GM21619 (cell line): ENCODE results near the gene CD163L1.

Experiments used
- ATAC-seq: cut with Tn5 transposase; IDR thresholded peaks from one replicate; pipeline ENCODE4 v1.9.1; 2021; ENCODE audit not compliant: unreplicated experiment

The CD163L1 gene

DNA sequence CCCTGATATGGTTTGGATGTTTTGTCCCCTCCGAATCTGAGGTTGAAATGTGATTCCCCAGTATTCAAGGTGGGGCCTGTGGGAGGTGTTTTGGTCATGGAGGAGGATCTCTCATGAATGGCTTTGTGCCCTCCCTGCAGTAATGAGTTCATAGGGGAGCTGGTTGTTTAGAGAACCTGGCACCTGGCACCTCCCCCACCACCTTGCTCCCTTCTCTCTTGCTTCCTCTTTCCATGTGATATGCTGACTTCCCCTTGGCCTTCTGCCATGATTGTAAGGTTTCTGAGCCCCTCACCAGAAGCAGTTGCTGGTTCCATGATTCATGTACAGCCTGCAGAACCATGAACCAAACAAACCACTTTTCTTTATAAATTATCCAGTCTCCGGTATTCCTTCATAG lies 32.6 kb downstream of the CD163L1 start:
- no peak for ATAC-seq

DNA sequence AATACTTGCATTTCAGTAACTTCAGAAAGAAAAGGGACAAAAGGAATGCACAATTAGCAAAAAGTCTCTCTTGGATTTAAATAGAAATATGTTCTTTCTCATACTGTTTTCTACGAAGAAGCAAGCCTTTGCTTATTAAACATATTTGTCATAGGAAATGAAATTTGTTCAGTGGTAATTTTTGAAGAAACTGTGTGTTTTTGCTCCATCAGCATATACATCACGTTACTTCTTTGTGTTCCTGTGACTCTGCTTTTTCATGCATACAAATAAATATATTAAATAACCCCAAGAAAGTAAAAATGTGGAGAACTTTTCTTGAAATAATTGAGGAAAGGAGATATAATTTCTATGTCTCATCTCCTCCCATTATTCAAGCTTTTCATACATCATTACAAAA lies 39.7 kb downstream of the CD163L1 start:
- ATAC-seq = no peak

- ATAC-seq = no peak
These were observed 40.5 kb downstream of the CD163L1 start for GRCh38 chr12:7403466-7403865.

GRCh38 chr12:7399089-7399488 lies 44.9 kb downstream of the CD163L1 start:
- ATAC-seq = no peak

DNA sequence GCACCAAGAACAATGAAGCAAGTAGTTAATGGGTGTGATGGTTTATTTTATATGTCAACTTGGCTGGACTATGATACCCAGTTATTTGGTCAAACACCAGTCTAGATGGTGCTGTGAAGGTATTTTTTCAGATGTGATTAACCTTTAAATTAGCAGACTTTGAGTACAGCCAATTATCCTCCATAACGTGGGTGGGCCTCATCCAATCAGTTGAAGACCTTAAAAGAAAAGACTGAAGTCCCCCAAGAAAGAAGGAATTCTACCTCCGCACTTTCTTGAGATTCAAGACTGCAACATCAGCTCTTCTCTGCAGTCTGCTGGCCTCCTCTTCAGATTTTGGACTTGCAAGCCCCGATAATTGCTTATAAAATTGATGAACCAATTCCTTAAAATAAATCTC lies 47.5 kb downstream of the CD163L1 start:
- ATAC-seq = no peak

- no peak for ATAC-seq
These were observed 48.0 kb downstream of the CD163L1 start for GRCh38 chr12:7395950-7396349.

- ATAC-seq = no peak
These were observed 56.7 kb downstream of the CD163L1 start for GRCh38 chr12:7387289-7387688.

GRCh38 chr12:7383157-7383556 lies 60.8 kb downstream of the CD163L1 start:
- no peak for ATAC-seq

DNA sequence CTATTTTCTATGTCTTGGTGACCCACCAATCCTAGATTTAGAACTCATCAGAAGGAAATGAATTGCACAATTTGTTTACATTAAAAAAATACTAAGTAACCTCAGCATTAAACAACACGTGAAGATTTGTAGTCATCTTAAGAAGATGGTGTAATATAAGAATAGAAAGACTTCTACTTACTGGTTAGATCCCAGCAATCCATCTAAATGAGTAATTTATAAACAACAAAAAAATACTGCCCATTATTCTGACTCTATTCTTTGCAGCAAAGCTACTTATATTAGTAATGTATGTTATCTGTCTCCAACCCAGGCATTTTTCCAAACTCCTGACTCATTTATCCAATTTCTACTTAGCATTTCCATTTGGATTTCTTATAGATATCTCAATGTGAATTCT lies 67.8 kb downstream of the CD163L1 start:
- no peak for ATAC-seq

DNA sequence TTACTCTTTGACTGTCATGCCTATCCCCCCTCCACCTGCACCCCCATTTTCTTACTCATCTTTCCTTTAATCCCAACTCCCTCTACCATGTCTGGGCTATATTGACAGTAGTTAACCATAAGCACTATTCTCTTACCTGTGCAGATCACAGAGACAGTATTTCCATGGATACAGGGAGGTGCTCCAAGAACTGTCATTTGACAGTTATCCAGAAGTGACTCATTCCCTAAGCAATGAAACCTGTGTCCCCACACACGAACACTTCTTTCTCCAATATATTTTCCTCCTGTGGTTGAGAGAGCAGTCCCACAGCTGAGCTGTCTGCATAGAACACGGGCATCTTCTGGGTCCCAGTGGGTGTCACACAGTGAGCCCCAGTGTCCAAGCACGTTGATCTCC lies 68.8 kb downstream of the CD163L1 start:
- no peak for ATAC-seq

DNA sequence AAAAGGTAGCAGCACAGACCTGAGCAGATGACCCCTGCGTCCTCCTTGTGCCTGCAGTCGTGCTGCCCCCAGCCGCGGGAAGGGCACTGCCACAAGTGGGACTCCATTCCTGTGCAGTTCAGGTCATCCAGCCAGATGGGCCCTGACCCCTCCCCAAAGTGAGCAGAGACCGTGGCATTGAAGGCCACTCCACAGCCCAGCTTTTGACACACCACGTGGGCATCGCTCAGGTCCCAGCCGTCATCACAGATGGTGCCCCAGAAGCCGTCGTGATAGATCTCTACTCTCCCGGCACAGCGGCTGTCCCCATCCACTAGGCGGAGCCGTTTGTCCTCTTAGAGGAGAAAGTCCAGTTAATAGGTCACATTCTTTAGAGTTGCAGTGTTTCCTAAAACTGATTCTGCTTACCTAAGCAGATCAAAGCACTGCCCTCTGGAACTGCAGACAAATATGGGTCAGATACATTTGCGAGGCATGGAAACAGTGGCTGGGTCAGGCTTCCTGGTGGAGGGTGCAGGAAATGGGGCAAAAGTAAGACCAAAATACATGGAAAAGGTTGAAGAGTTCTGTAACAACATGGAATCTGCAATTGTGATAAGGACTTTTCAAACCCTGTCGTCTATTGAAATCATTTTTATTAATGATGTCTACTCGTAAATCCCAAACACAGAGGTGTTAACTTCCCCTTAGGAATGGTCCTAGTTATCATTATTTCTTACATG lies 69.4 kb downstream of the CD163L1 start:
- ATAC-seq = no peak

DNA sequence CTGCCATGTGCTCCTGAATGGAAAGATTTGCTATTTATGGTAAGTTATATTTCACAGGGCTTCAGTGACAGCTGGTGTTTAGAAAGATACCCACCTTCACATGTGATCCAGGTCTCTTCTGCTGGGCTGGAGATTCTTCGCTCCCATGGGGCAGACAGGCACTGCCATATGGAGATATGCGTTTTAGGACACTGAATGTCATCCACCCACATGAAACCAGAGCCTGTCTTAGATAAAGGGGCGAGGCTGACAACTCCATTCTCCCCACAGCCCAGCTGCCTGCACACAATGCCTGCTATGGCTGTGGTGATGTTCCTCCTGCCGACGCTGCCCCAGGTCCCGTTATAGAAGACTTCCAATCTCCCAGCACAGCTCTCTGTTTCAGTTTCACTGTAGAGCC lies 70.7 kb downstream of the CD163L1 start:
- no peak for ATAC-seq

DNA sequence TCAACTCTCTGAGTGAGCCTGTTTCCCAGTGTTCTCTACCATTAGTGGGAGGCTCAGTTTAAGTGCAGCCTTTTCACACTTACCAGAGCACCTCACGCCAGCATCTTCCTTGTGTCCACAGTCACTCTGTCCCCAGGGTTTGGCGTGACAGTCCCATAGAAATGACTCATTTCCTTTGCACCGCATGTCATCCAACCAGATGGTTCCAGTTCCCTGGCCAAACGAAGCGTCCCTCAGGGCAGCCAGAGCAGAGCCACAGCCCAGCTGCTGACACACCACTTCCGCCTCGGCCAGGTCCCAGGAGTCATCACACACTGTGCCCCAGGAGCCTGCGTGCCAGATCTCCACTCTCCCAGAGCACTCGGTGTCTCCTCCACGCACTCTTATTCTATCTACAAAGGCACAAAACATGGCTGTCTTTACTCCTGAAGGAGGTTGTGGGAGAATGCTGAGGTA lies 74.7 kb downstream of the CD163L1 start:
- ATAC-seq = no peak

DNA sequence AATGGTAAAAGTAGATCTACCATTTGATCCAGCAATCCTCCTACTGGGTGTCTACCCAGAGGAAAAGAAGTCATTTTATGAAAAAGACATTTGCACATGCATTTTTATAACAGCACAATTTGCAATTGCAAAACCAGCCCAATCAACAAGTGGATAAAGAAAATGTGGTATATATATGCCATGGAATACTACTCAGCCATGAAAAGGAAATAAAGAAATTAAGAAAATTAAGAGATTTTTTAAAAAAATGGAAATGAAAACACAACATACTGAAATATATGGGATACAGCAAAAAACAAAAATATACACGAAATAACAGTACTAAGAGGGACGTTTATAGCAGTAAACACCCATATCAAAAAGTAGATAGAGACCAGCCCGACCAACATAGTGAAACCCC lies 81.2 kb downstream of the CD163L1 start:
- no peak for ATAC-seq

DNA sequence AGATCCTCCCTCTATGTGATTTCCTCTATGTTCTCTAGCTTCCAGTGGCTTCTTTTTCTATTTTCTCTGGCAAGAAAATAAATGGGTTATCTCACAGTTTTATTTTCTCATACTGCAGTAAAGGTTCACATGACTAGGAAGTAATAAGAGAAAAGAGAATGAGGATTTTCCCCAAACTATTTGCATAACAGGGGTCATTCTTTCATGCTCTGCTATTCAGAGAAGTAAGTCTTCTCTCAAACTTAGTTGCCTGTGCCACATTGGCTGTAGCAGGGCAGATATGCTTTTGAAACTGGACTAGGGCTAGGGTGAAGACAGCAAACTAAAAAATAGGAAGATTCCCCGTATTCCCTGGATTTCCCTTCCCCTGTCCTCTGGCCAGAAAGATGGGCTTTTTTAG lies 82.7 kb downstream of the CD163L1 start:
- no peak for ATAC-seq

DNA sequence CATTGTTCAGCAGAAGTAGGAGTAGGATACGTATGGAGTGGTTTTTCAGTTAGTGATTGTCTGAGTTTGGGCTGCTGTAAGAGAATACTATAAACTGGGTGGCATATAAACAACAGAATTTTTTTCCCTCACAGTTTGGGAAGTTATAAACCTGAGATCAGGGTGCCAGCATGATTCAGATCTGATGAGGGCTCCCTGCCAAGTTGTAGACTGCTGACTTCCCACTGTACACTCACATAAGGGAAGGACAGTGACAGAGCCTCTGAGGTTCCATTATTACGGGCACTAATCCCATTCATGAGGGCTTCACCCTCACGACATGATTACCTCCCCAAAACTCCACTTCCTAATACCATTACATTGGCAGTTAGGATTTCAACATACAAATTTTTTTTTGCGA lies 89.4 kb downstream of the CD163L1 start:
- no peak for ATAC-seq

DNA sequence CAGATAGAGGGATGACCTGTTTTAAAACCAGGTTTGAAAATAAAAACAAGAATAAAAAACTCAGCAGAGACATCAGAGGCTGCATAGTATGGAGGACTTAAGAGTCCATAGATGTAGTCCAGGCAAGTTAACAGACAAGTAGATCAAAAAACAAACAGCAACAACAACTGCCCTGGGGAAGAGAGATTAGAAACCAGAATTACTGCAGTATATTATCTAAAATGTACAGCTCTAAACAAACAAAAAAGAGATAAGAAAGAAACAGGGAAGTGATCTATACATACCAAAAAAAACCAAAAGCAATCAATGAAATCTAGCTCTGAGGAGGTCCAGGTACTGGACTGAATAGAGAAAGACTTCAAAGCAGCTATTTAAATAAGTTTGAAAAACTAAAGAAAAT lies 91.3 kb downstream of the CD163L1 start:
- no peak for ATAC-seq

GRCh38 chr12:7351177-7351576 lies 92.8 kb downstream of the CD163L1 start:
- no peak for ATAC-seq

DNA sequence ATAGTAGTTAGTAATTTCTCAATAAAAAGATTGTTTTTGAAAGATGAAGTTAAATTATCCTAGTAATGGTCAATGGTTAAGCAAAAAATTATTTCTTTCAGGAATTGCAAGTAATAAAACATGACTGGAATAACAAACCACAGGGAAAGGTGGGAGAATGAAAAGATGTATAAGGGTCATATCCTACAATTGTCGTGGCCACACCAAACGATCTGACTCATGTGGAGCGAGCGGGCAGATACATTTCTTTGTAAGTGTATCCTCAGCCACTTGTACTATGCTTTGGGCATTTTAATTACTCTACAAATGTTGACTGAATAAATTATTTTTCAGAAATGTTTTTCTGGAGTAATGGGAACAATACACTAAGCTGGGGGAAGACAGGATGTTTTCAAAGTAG lies 94.5 kb downstream of the CD163L1 start:
- no peak for ATAC-seq

DNA sequence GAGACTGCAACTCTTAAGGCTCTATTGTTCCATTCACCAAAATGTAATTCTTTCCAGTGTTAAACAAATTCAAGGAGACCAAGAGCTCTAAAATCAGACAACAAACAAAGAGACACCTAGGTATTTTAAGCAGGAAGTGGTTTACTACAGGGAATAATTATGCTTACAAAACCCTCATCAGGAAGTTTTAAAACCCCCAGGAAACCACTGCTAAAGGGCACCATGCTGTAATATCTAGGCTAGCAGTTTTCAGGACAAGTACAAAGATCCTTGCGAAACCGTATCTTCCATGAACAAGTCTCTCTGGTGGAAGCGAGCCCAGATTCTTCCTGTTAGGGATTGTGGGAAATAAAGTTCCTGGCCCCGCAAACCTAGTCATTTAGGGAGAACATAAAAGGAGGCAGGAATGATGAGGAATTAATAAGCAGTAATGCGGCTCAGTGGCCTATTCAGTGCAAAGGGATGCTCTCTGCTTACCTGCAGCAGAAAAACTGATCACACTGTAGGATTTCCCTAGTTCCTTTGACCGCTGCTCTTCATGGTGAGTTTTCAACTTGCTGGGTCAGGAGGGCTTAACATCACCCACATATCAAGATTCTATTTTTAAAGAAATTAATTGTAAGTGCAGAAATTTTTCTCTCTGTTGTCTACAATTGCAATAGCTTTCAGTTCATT lies 97.3 kb downstream of the CD163L1 start:
- ATAC-seq = no peak

GRCh38 chr12:7344833-7345606 lies 98.9 kb downstream of the CD163L1 start:
- no peak for ATAC-seq

GRCh38 chr12:7339675-7340074 lies 104.3 kb downstream of the CD163L1 start:
- ATAC-seq = no peak
